Left lung (tissue), 10 donors: ENCODE results near the gene NTSR2. TPM values are rescaled to one million over a fixed set of nuclear protein-coding genes. Genes with fewer than 3 reads are reported as not detected.

Experiments used
- ATAC-seq: fragments of 200-7000 bp; cut with Tn5 transposase; one replicate; pipeline ENCODE4 v1.9.1; 2020; ENCODE audit warnings: moderate library complexity
- DNase-seq, 4 donors: peaks; one replicate each; pipeline ENCODE4 v3.0.0-alpha.2; 2013 to 2020
- H3K27ac ChIP-seq, 2 donors: fragments of 200-600 bp; sonication (generic) in 1 of 2; one replicate each; pipeline versions ENCODE4 v1.5.0 to v1.8.0; 2020 to 2021
- H3K27me3 ChIP-seq, 2 donors: fragments of 200-600 bp; sonication (generic) in 1 of 2; one replicate each; pipeline versions ENCODE4 v1.5.0 to v1.8.0; 2020 to 2021
- H3K36me3 ChIP-seq, 2 donors: fragments of 200-600 bp; sonication (generic) in 1 of 2; one replicate each; pipeline versions ENCODE4 v1.5.0 to v1.8.0; 2020 to 2021
- H3K4me1 ChIP-seq, 2 donors: fragments of 200-600 bp; one replicate each; pipeline ENCODE4 v1.8.0; 2021
- H3K4me3 ChIP-seq, 2 donors: fragments of 200-600 bp; sonication (generic) in 1 of 2; one replicate each; pipeline versions ENCODE4 v1.5.0 to v1.8.0; 2020 to 2021; ENCODE audit warnings: mild to moderate bottlenecking in 1 of 2
- H3K9me3 ChIP-seq, 2 donors: fragments of 200-600 bp; sonication (generic) in 1 of 2; one replicate each; pipeline versions ENCODE4 v1.5.0 to v1.8.0; 2020 to 2021
- CTCF ChIP-seq, 2 donors: fragments of 200-600 bp; sonication (generic) in 1 of 2; IDR thresholded peaks; one replicate each; pipeline versions ENCODE4 v1.5.0 to v1.8.0; 2021; ENCODE audit warnings: antibody characterized with exemption in 2 of 2
- intact Hi-C, 2 donors: fragments of 100-400 bp; cut with DNase I; formaldehyde crosslinking; loops; one replicate each; pipeline versions ENCODE4 v1.11.2 to v1.14.2; 2022
- polyA plus RNA-seq, 6 donors: library from polyadenylated mRNA; unstranded; fragments of 120-200 nt; gene quantifications; one replicate each; pipeline ENCODE4 v1.2.1, GENCODE V29; 2013; ENCODE audit not compliant: insufficient read length in 6 of 6
- total RNA-seq, 2 donors: library from RNA; stranded (reverse); fragmentation: NEBNext Ultra II Directional; extraction: Animal tissue kit (Norgen Biotek cat#: 25700); gene quantifications; one replicate each; pipeline ENCODE4 v1.2.1, GENCODE V29; 2021
- donor health status: DM: no; HTN: yes; CAD: no.
- donor health status: DM: no; HTN: no; CAD: no.

NTSR2 gene
- total and polyA plus RNA-seq, 8 donors, result not detected

GRCh38 chr2:11696736-11697102 is 26.7 kb upstream of the NTSR2 start:
- H3K9me3 ChIP-seq, result no peaks in the 10 kb centered on the region
- no peaks in the 10 kb centered on the region for H3K27me3 ChIP-seq
- TF ChIP-seq CTCF (IDR thresholded peaks at IDR 0.05), result no peak
- intact Hi-C loops, result loop anchor here in 1 of 2 donors (10.0 kb wide), 1 partner anchor 78 kb away; no protein-coding TSS in a partner anchor
- no peak overlapping the region for H3K4me3 ChIP-seq
- no peaks in the 10 kb centered on the region for H3K36me3 ChIP-seq
- DNase-seq (no peak), ATAC-seq (no peak)
- no peak overlapping the region for H3K27ac ChIP-seq
- peaks cover 0 to 28% of the 10 kb centered on the region in 2 donors for H3K4me1 ChIP-seq

- no peaks in the 10 kb centered on the region for H3K36me3 ChIP-seq
- TF ChIP-seq CTCF (IDR thresholded peaks at IDR 0.05), result no peak
- H3K4me1 ChIP-seq, result peaks cover 0 to 28% of the 10 kb centered on the region in 2 donors
- no peaks in the 10 kb centered on the region for H3K9me3 ChIP-seq
- ATAC-seq (no peak), DNase-seq (no peak)
- no peak overlapping the region for H3K4me3 ChIP-seq
- intact Hi-C loops, result loop anchor here in 1 of 2 donors (10.0 kb wide), 1 partner anchor 79 kb away; no protein-coding TSS in a partner anchor
- H3K27ac ChIP-seq, result no peak overlapping the region
- no peaks in the 10 kb centered on the region for H3K27me3 ChIP-seq
Measured at GRCh38 chr2:11695576-11695975, 25.6 kb upstream of the NTSR2 start.

GRCh38 chr2:11692966-11693521 is 23.0 kb upstream of the NTSR2 start:
- Histone ChIP-seq H3K36me3 (no peaks in the 10 kb centered on the region), H3K4me3 (no peak overlapping the region), H3K9me3 (no peaks in the 10 kb centered on the region), H3K4me1 (peaks cover 0 to 34% of the 10 kb centered on the region in 2 donors), H3K27me3 (no peaks in the 10 kb centered on the region), H3K27ac (no peak overlapping the region)
- ATAC-seq (peak; percentile 80), DNase-seq (peak in 3 of 4 donors; percentile 52 to 68 (median 61))
- peak; percentile 70 to 75 for TF ChIP-seq CTCF (IDR thresholded peaks at IDR 0.05)
- intact Hi-C loops, result loop anchor here in 1 of 2 donors (10.0 kb wide), 1 partner anchor 82 kb away; no protein-coding TSS in a partner anchor

GRCh38 chr2:11691076-11691660 is 21.2 kb upstream of the NTSR2 start:
- no peak overlapping the region for H3K4me3 ChIP-seq
- H3K4me1 ChIP-seq, result peaks cover 0 to 26% of the 10 kb centered on the region in 2 donors
- intact Hi-C loops, result loop anchor here in 1 of 2 donors (10.0 kb wide), 1 partner anchor 84 kb away; no protein-coding TSS in a partner anchor
- no peaks in the 10 kb centered on the region for H3K36me3 ChIP-seq
- no peak for TF ChIP-seq CTCF (IDR thresholded peaks at IDR 0.05)
- H3K27me3 ChIP-seq, result no peaks in the 10 kb centered on the region
- no peak for ATAC-seq
- DNase-seq, result no peak
- no peaks in the 10 kb centered on the region for H3K9me3 ChIP-seq
- no peak overlapping the region for H3K27ac ChIP-seq
